Peyer's patch (tissue), 4 donors: ENCODE measurements around the gene MEIOB. TPM values are rescaled to one million over a fixed set of nuclear protein-coding genes. Genes with fewer than 3 reads are reported as not detected.
"Not testable (repeated sequence)": the region's sequence is repeated elsewhere in the genome, so short reads cannot be mapped to it uniquely, and the experiment has no call there.

ENCODE experiments used
- DNase-seq, 3 donors: peaks; one replicate each; pipeline ENCODE4 v3.0.0-alpha.2; 2017 to 2019
- H3K27ac ChIP-seq, 4 donors: fragments of 200-600 bp; sonication (generic); one replicate each; pipeline ENCODE4 v1.5.1; 2016 to 2019
- H3K27me3 ChIP-seq, 2 donors: fragments of 200-600 bp; sonication (generic); one replicate each; pipeline ENCODE4 v1.5.1; 2019
- H3K36me3 ChIP-seq, 3 donors: fragments of 200-600 bp; sonication (generic); one replicate each; pipeline ENCODE4 v1.5.1; 2016 to 2019
- H3K4me1 ChIP-seq, 4 donors: fragments of 200-600 bp; sonication (generic); one replicate each; pipeline ENCODE4 v1.5.1; 2016 to 2019
- H3K4me3 ChIP-seq, 4 donors: fragments of 200-600 bp; sonication (generic); 1 replicate in 3 of 4; 2 replicates in 1 of 4; pipeline ENCODE4 v1.5.1; 2016 to 2019; ENCODE audit warnings: mild to moderate bottlenecking in 1 of 4
- H3K9me3 ChIP-seq, 4 donors: fragments of 200-600 bp; sonication (generic); one replicate each; pipeline ENCODE4 v1.5.1; 2016 to 2019; ENCODE audit warnings: mild to moderate bottlenecking in 1 of 4
- POLR2A ChIP-seq, 2 donors: fragments of 450-650 bp; IDR thresholded peaks; one replicate each; pipeline ENCODE4 v1.5.1; 2017; ENCODE audit warnings: antibody characterized with exemption in 2 of 2, mild to moderate bottlenecking in 2 of 2, moderate library complexity in 2 of 2
- total RNA-seq, 4 donors: library from RNA; depleted of rRNA; stranded (reverse); fragments of >200 nt; gene quantifications; one replicate each; pipeline ENCODE4 v1.1.0, GENCODE V29; 2016
- TF ChIP-seq, protein P1 (sequence below), 6 experiments: fragments of 450-650 bp in 4 of 6; fragments of 200-600 bp in 2 of 6; sonication (generic) in 1 of 6; IDR thresholded peaks; one replicate each; pipeline ENCODE4 v1.5.1; 2017 to 2019; ENCODE audit warnings: antibody characterized with exemption in 6 of 6, mild to moderate bottlenecking in 3 of 6, moderate library complexity in 1 of 6

MEIOB gene, protein sequence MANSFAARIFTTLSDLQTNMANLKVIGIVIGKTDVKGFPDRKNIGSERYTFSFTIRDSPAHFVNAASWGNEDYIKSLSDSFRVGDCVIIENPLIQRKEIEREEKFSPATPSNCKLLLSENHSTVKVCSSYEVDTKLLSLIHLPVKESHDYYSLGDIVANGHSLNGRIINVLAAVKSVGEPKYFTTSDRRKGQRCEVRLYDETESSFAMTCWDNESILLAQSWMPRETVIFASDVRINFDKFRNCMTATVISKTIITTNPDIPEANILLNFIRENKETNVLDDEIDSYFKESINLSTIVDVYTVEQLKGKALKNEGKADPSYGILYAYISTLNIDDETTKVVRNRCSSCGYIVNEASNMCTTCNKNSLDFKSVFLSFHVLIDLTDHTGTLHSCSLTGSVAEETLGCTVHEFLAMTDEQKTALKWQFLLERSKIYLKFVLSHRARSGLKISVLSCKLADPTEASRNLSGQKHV
- not detected for total RNA-seq

DNA sequence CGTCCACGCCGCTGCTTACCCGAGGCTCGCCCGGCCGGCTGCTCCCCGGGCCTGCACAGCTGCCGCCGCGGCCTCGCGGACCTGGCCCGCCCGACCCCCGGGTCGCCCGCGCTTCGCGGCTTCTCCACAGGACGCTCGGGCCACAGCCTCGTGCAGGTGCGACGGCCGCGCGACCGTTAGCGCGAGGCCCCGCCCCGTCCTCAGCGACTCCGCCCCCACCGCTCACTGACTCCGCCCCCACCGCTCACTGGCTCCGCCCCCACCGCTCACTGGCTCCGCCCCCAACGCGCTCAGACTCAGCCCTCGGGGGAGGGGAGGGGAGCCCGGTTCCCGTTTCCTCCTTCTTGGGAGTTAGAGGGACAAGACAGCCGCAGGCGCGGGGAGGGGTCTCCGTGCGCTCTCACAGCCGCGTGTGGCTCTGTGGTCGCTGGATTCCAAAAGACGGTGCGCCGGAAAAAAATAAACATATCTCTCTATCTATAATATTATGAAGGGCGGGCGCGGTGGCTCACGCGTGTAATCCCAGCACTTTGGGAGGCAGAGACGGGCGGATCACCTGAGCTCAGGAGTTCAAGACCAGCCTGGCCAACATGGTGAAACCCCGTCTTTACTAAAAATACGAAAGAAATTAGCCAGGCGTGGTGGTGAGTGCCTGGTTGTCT lies at the start of gene MEIOB:
Gene MEIOB (minus strand): TSS at position 191 of the 662 bp plus-strand sequence. CDS start 3,989 bp downstream, outside the sequence.
- Histone ChIP-seq H3K27ac (no peak within 1 kb of the TSS), H3K36me3 (no peaks in the 10 kb centered on the region), H3K9me3 (no peaks in the 10 kb centered on the region), H3K4me1 (no peaks in the 10 kb centered on the region), H3K27me3 (peaks cover 0 to 7% of the 10 kb centered on the region in 2 donors), H3K4me3 (peak within 1 kb of the TSS in 2 of 4 donors; percentile 12 to 41)
- no peak for TF ChIP-seq POLR2A (IDR thresholded peaks at IDR 0.05)
- TF ChIP-seq, protein P1, sequence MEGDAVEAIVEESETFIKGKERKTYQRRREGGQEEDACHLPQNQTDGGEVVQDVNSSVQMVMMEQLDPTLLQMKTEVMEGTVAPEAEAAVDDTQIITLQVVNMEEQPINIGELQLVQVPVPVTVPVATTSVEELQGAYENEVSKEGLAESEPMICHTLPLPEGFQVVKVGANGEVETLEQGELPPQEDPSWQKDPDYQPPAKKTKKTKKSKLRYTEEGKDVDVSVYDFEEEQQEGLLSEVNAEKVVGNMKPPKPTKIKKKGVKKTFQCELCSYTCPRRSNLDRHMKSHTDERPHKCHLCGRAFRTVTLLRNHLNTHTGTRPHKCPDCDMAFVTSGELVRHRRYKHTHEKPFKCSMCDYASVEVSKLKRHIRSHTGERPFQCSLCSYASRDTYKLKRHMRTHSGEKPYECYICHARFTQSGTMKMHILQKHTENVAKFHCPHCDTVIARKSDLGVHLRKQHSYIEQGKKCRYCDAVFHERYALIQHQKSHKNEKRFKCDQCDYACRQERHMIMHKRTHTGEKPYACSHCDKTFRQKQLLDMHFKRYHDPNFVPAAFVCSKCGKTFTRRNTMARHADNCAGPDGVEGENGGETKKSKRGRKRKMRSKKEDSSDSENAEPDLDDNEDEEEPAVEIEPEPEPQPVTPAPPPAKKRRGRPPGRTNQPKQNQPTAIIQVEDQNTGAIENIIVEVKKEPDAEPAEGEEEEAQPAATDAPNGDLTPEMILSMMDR (IDR thresholded peaks at IDR 0.05): no peak
- DNase-seq: peak in 2 of 3 donors; percentile 54 to 59

DNA sequence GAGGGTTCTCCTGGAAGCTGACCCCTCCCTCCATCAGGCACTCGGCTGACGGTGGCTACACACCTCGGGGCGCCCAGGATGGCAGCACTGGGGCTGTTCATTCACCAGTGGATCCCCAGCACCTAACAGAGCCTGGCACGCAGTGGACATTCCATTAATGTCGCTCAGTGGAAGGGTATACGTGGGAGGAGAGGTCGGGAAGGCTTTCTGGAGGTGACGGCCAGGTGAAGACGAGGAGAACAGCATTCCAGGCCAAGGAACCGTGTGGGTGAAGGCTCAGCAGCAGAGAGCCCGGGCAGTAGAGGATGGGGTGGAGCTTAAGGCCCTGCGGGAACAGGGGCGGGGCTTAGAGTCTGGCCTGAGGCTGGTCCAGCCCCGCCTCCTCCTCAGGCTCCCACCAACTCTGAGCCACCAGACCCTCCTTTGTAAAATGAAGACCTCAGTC lies 48.8 kb upstream of the MEIOB start:
- peaks cover 0 to 23% (median 1%) of the 10 kb centered on the region in 4 donors for H3K4me1 ChIP-seq
- no peak overlapping the region for H3K27ac ChIP-seq
- H3K36me3 ChIP-seq: no peaks in the 10 kb centered on the region
- peak in 1 of 3 donors; percentile 69 for DNase-seq
- no peak overlapping the region for H3K4me3 ChIP-seq
- peaks cover 0 to 34% of the 10 kb centered on the region in 2 donors for H3K27me3 ChIP-seq
- H3K9me3 ChIP-seq: no peaks in the 10 kb centered on the region
- TF ChIP-seq, protein P1 (IDR thresholded peaks at IDR 0.05): no peak
- TF ChIP-seq POLR2A (IDR thresholded peaks at IDR 0.05): no peak

DNA sequence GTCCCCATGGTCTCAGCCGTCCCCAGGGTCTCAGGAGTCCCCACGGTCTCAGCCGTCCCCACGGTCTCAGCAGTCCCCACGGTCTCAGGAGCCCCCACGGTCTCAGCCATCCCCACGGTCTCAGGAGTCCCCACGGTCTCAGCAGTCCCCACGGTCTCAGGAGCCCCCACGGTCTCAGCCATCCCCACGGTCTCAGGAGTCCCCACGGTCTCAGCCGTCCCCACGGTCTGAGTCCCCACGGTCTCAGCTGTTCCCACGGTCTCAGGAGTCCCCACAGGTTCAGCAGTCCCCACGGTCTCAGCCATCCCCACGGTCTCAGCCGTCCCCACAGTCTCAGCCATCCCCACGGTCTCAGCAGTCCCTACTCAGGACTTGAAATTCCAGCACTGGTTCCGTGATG lies 48.2 kb upstream of the MEIOB start:
- DNase-seq, H3K9me3 ChIP-seq, H3K4me3 ChIP-seq, H3K36me3 ChIP-seq, H3K27ac ChIP-seq: not testable (repeated sequence)
- H3K4me1 ChIP-seq: peaks cover 0 to 23% (median 1%) of the 10 kb centered on the region in 4 donors
- H3K27me3 ChIP-seq: peaks cover 0 to 34% of the 10 kb centered on the region in 2 donors

DNA sequence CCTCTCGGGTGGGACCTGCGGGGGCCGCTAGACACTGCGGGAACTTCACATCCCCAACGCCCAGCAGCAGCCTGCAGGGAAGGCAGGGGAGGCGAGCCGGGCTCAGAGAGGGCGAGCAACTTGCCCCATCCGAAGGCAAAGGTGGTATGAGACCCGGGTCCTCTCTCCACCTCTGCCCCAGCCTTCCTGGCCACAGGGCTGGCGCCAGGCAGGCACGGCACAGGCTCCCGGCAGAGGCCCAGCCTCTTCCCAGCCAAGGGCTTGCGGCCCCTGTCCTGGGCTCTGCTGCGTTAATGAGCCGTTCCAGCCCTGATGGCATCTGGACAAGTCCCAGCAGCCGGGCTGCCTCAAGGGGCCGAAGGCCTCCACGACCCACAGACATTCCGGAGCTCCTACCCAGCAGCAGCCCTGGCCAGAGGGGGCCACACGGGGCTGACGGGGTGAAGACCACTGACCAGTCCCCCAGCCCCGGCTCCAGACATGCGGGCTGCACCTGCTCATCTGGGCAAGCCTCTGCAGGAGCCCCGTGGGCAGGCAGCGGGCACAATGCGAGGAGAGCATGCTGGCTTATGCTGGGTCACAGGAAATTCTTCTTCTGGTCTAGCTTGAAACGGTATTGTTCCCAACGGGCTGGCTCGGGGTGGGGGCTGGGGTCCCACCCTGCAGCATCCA lies 47.5 kb upstream of the MEIOB start:
- H3K4me1 ChIP-seq: peaks cover 0 to 23% (median 1%) of the 10 kb centered on the region in 4 donors
- no peak for DNase-seq
- H3K27me3 ChIP-seq: peaks cover 0 to 34% of the 10 kb centered on the region in 2 donors
- no peak overlapping the region for H3K4me3 ChIP-seq
- no peaks in the 10 kb centered on the region for H3K9me3 ChIP-seq
- TF ChIP-seq POLR2A (IDR thresholded peaks at IDR 0.05): no peak
- TF ChIP-seq, protein P1 (IDR thresholded peaks at IDR 0.05): no peak
- no peaks in the 10 kb centered on the region for H3K36me3 ChIP-seq
- H3K27ac ChIP-seq: no peak overlapping the region

DNA sequence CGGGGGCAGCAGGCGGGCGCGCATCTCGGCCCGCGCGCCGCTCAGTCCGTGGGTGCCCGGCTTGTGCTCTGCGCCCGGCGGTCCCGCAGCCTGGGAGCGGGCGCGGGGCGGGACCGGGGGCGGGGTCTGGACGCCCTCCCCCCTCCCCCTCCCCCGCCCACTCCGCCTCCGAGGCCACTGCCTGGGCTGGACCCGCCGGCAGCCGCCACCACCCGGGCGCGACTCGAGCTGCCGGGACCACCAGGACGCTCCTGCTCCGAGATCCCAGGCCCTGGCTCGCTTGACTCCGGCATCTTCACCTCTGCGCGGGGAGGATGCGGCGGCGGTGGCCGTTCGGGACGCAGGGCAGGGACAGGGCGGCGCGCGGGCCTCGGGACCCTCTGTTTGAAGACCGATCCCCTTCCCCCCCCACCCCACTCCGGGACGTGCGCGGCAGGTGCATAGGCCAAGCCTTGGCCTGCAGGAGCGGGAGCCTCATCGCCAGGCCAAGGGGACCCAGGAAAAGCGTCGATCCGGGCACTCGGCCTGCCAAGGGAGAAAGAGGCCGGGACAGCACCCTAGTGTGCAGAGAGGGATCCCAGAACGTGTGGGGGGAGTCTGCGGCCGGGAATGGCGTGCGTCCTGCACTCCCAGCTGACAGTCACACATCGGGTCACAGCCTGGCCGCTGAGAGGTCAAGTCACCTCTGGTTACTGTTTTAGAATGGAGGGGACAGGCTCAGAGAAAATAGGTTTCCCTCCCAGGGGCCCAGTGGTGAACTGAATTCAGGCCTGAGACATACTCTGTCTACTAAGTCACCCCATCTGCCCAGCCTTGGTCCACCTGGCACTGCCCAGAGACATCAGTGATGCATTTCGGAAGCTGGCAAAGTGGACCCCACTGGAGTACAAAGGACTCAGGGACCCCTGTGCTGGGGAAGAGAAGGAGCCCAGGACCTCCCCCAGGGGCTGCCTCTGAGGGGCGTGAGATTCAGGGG lies 46.7 kb upstream of the MEIOB start, which contains the start of gene HS3ST6:
Gene HS3ST6 (minus strand): TSS at position 65 of the 976 bp plus-strand sequence. CDS start 92 bp downstream, outside the sequence.
- Histone ChIP-seq H3K27me3 (peaks cover 0 to 34% of the 10 kb centered on the region in 2 donors), H3K27ac (no peak within 1 kb of the TSS), H3K4me1 (peaks cover 0 to 23% (median 4%) of the 10 kb centered on the region in 4 donors), H3K4me3 (no peak within 1 kb of the TSS), H3K9me3 (no peaks in the 10 kb centered on the region), H3K36me3 (no peaks in the 10 kb centered on the region)
- TF ChIP-seq, protein P1 (IDR thresholded peaks at IDR 0.05): no peak
- no peak for TF ChIP-seq POLR2A (IDR thresholded peaks at IDR 0.05)
- DNase-seq: no peak
